ENCODE data around the gene MGLL. TPM values are rescaled to one million over a fixed set of nuclear protein-coding genes. Genes with fewer than 3 reads are reported as not detected.

The MGLL gene
- total RNA-seq, 2 experiments from 2014 or later: 19.2 to 21.6 TPM

GRCh38 chr3:127691489-127691888, 130.8 kb downstream of the MGLL start:
- Histone ChIP-seq H3K36me3 (ENCODE audit: insufficient read depth, low read length) (peaks cover 25% of the 10 kb centered on the region; the same call in 1 of the 2 replicates), H3K9me2 (ENCODE audit: insufficient read depth, low read length) (no peaks in the 10 kb centered on the region), H3K9me3 (ENCODE audit: low read length) (0 out of 2 replicates have a peak, but pooled peaks cover 10% of the 10 kb centered on the region), H3K79me2 (ENCODE audit: insufficient read depth, low read depth, low read length) (no peaks in the 10 kb centered on the region), H2AFZ (ENCODE audit: low read length) (no peak overlapping the region), H4K20me1 (ENCODE audit: insufficient read depth, low read length) (no peaks in the 10 kb centered on the region), H3K4me2 (ENCODE audit: low read length) (no peak overlapping the region), H3K4me3 (ENCODE audit: low read depth, low read length, poor library complexity, severe bottlenecking) (no peak overlapping the region), H3K4me1 (ENCODE audit: insufficient read depth, low read length, poor library complexity, severe bottlenecking) (peaks cover under 1% of the 10 kb centered on the region), H3K27ac (ENCODE audit: low read depth, low read length, poor library complexity, severe bottlenecking) (no peak overlapping the region)
- CTCF ChIA-PET (ENCODE audit: unreplicated experiment): no interaction called here
- intact Hi-C loops (cut with micrococcal nuclease; ENCODE audit: unreplicated experiment): loop anchor here (2.0 kb wide), 1 partner anchor 139 kb away; no protein-coding TSS in a partner anchor
- no peak for DNase-seq (ENCODE audit: low spot score)
- TSS peak; percentile 80 for BruUV-seq (replicated peaks)
- POLR2A ChIA-PET: no interaction called here
- TF ChIP-seq, protein P1, sequence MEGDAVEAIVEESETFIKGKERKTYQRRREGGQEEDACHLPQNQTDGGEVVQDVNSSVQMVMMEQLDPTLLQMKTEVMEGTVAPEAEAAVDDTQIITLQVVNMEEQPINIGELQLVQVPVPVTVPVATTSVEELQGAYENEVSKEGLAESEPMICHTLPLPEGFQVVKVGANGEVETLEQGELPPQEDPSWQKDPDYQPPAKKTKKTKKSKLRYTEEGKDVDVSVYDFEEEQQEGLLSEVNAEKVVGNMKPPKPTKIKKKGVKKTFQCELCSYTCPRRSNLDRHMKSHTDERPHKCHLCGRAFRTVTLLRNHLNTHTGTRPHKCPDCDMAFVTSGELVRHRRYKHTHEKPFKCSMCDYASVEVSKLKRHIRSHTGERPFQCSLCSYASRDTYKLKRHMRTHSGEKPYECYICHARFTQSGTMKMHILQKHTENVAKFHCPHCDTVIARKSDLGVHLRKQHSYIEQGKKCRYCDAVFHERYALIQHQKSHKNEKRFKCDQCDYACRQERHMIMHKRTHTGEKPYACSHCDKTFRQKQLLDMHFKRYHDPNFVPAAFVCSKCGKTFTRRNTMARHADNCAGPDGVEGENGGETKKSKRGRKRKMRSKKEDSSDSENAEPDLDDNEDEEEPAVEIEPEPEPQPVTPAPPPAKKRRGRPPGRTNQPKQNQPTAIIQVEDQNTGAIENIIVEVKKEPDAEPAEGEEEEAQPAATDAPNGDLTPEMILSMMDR (conservative IDR thresholded peaks at IDR 0.05; ENCODE audit: low read length): no peak

- no peak for TF ChIP-seq EZH2phosphoT487 (IDR thresholded peaks at IDR 0.05; ENCODE audit: borderline replicate concordance, low read depth, low read length)
- TF ChIP-seq, protein P1 (conservative IDR thresholded peaks at IDR 0.05; ENCODE audit: low read length): peak; percentile 46; the same call in 1 of the 2 replicates
- Histone ChIP-seq H3K4me3 (ENCODE audit: low read depth, low read length, poor library complexity, severe bottlenecking) (no peak overlapping the region), H3K9me2 (ENCODE audit: insufficient read depth, low read length) (no peaks in the 10 kb centered on the region), H3K9me3 (ENCODE audit: low read length) (0 out of 2 replicates have a peak, but pooled peaks cover 10% of the 10 kb centered on the region), H3K36me3 (ENCODE audit: insufficient read depth, low read length) (peaks cover 25% of the 10 kb centered on the region; the same call in 1 of the 2 replicates), H3K79me2 (ENCODE audit: insufficient read depth, low read depth, low read length) (no peaks in the 10 kb centered on the region), H2AFZ (ENCODE audit: low read length) (no peak overlapping the region), H3K4me2 (ENCODE audit: low read length) (no peak overlapping the region), H3K27ac (ENCODE audit: low read depth, low read length, poor library complexity, severe bottlenecking) (no peak overlapping the region), H3K4me1 (ENCODE audit: insufficient read depth, low read length, poor library complexity, severe bottlenecking) (no peaks in the 10 kb centered on the region), H4K20me1 (ENCODE audit: insufficient read depth, low read length) (no peaks in the 10 kb centered on the region)
- no TSS peak for BruUV-seq (replicated peaks)
- CTCF ChIA-PET (ENCODE audit: unreplicated experiment): no interaction called here
- intact Hi-C loops (cut with micrococcal nuclease; ENCODE audit: unreplicated experiment): loop anchor here (2.0 kb wide), 1 partner anchor 140 kb away; no protein-coding TSS in a partner anchor
- no peak for DNase-seq (ENCODE audit: low spot score)
- POLR2A ChIA-PET: no interaction called here
Measured at GRCh38 chr3:127690823-127691452, 131.4 kb downstream of the MGLL start.

DNA sequence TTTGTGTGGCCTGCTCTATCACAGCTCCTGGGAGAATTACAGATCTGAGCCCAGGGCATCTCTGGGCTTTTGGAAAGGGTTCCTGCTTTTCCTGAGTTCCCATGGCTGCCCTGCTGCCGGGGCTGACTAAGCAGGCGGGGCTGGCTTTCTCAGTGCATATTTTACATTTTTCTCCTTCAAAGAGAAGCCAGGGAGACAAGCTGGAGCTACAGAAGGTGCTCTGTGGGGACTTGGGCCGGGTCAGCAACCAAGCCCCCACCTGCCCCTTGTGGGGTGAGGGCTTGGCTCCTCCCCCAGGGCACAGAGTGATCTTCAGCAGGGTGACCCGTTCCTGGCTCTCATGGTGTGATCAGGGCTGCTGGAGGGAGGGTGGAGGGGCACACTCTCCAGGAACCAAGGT, 132.2 kb downstream of the MGLL start:
- Histone ChIP-seq H3K79me2 (ENCODE audit: insufficient read depth, low read depth, low read length) (no peaks in the 10 kb centered on the region), H3K9me3 (ENCODE audit: low read length) (0 out of 2 replicates have a peak, but pooled peaks cover 10% of the 10 kb centered on the region), H3K4me2 (ENCODE audit: low read length) (no peak overlapping the region), H3K4me1 (ENCODE audit: insufficient read depth, low read length, poor library complexity, severe bottlenecking) (no peaks in the 10 kb centered on the region), H3K27ac (ENCODE audit: low read depth, low read length, poor library complexity, severe bottlenecking) (no peak overlapping the region), H3K36me3 (ENCODE audit: insufficient read depth, low read length) (peaks cover 25% of the 10 kb centered on the region; the same call in 1 of the 2 replicates), H2AFZ (ENCODE audit: low read length) (no peak overlapping the region), H3K4me3 (ENCODE audit: low read depth, low read length, poor library complexity, severe bottlenecking) (no peak overlapping the region), H4K20me1 (ENCODE audit: insufficient read depth, low read length) (no peaks in the 10 kb centered on the region), H3K9me2 (ENCODE audit: insufficient read depth, low read length) (no peaks in the 10 kb centered on the region)
- ChIA-PET CTCF (ENCODE audit: unreplicated experiment) (no interaction called here), POLR2A (no interaction called here)
- intact Hi-C loops (cut with micrococcal nuclease; ENCODE audit: unreplicated experiment): loop anchor here (2.0 kb wide), 1 partner anchor 141 kb away; no protein-coding TSS in a partner anchor
- BruUV-seq (replicated peaks): no TSS peak
- no peak for DNase-seq (ENCODE audit: low spot score)
- TF ChIP-seq, protein P1 (conservative IDR thresholded peaks at IDR 0.05; ENCODE audit: low read length): no peak
- TF ChIP-seq EZH2phosphoT487 (IDR thresholded peaks at IDR 0.05; ENCODE audit: borderline replicate concordance, low read depth, low read length): no peak

Data from OCI-LY7 (cell line).